ENCODE data around the gene ARID2.

The ARID2 gene

GRCh38 chr12:45877069-45877468 lies 147.6 kb downstream of the ARID2 start:
- DNase-seq (ENCODE audit: low read depth), result no peak

GRCh38 chr12:45878630-45879255 lies 149.2 kb downstream of the ARID2 start:
- no peak for DNase-seq (ENCODE audit: low read depth)

- no peak for DNase-seq (ENCODE audit: low read depth)
Measured at GRCh38 chr12:45879363-45879895, 149.9 kb downstream of the ARID2 start.

- DNase-seq (ENCODE audit: low read depth), result no peak
Measured at GRCh38 chr12:45880533-45880932, 151.0 kb downstream of the ARID2 start.

GRCh38 chr12:45883187-45883586 lies 153.7 kb downstream of the ARID2 start:
- DNase-seq (ENCODE audit: low read depth), result no peak

GRCh38 chr12:45886685-45887084 lies 157.2 kb downstream of the ARID2 start:
- no peak for DNase-seq (ENCODE audit: low read depth)

- no peak for DNase-seq (ENCODE audit: low read depth)
Measured at GRCh38 chr12:45887544-45887943, 158.0 kb downstream of the ARID2 start.

- no peak for DNase-seq (ENCODE audit: low read depth)
Measured at GRCh38 chr12:45890276-45890675, 160.8 kb downstream of the ARID2 start.

GRCh38 chr12:45893240-45893639 lies 163.7 kb downstream of the ARID2 start:
- no peak for DNase-seq (ENCODE audit: low read depth)

GRCh38 chr12:45895961-45896360 lies 166.5 kb downstream of the ARID2 start:
- no peak for DNase-seq (ENCODE audit: low read depth)

- DNase-seq (ENCODE audit: low read depth), result no peak
Measured at GRCh38 chr12:45898094-45898493, 168.6 kb downstream of the ARID2 start.

GRCh38 chr12:45907955-45908354 lies 178.4 kb downstream of the ARID2 start:
- DNase-seq (ENCODE audit: low read depth), result no peak

GRCh38 chr12:45909041-45909713 lies 179.7 kb downstream of the ARID2 start:
- DNase-seq (ENCODE audit: low read depth), result no peak

GRCh38 chr12:45912774-45913173 lies 183.3 kb downstream of the ARID2 start:
- DNase-seq (ENCODE audit: low read depth), result no peak

GRCh38 chr12:45913631-45914030 lies 184.1 kb downstream of the ARID2 start:
- DNase-seq (ENCODE audit: low read depth), result no peak

GRCh38 chr12:45914090-45914489 lies 184.6 kb downstream of the ARID2 start:
- no peak for DNase-seq (ENCODE audit: low read depth)

GRCh38 chr12:45915405-45915804 lies 185.9 kb downstream of the ARID2 start:
- no peak for DNase-seq (ENCODE audit: low read depth)

GRCh38 chr12:45918818-45919217 lies 189.3 kb downstream of the ARID2 start:
- DNase-seq (ENCODE audit: low read depth), result no peak

- DNase-seq (ENCODE audit: low read depth), result no peak
Measured at GRCh38 chr12:45928309-45928708, 198.8 kb downstream of the ARID2 start.

GRCh38 chr12:45930369-45930768 lies 200.9 kb downstream of the ARID2 start:
- DNase-seq (ENCODE audit: low read depth), result no peak

GRCh38 chr12:45933504-45933903 lies 204.0 kb downstream of the ARID2 start:
- no peak for DNase-seq (ENCODE audit: low read depth)

GRCh38 chr12:45934956-45935355 lies 205.4 kb downstream of the ARID2 start:
- DNase-seq (ENCODE audit: low read depth), result no peak

GRCh38 chr12:45938566-45938965 lies 209.1 kb downstream of the ARID2 start:
- no peak for DNase-seq (ENCODE audit: low read depth)

- DNase-seq (ENCODE audit: low read depth), result no peak
Measured at GRCh38 chr12:45939759-45940158, 210.3 kb downstream of the ARID2 start.
